H1 (cell line): Measurements from ENCODE around the gene CILP. TPM values are rescaled to one million over a fixed set of nuclear protein-coding genes. Genes with fewer than 3 reads are reported as not detected.

ENCODE experiments used
- CTCF ChIA-PET: fragments of 300-600 bp; sonication (Branson Sonifier 250); formaldehyde crosslinking; loops from one replicate; lab custom pipeline; 2021; ENCODE audit not compliant: partially characterized antibody; lab: Charles Lee
- POLR2A ChIA-PET: fragments of 300-600 bp; sonication (Branson Sonifier 250); formaldehyde crosslinking; loops from one replicate; lab custom pipeline; 2021; ENCODE audit warnings: inconsistent platforms; ENCODE audit not compliant: partially characterized antibody; lab: Charles Lee
- DNase-seq, 2 experiments: peaks; one replicate each; pipeline versions ENCODE4 v3.0.0 to v3.0.0-alpha.2; 2010 to 2022; ENCODE audit warnings: low spot score in 2 of 2, low read depth in 1 of 2, mixed read lengths in 1 of 2
- FAIRE-seq: peaks from 2 replicates; lab custom pipeline; 2011; peaks lifted over from hg19 to GRCh38; lab: Jason Lieb, UNC
- H2AFZ ChIP-seq: 2 replicates; pipeline ENCODE4 v1.8.1; 2012; ENCODE audit warnings: low read length, inconsistent platforms
- H2AK5ac ChIP-seq: 2 replicates; pipeline ENCODE4 v1.6.1; 2013; ENCODE audit warnings: low read depth, low read length
- H2BK120ac ChIP-seq: replicated peaks from 2 replicates; pipeline ENCODE3; 2013; ENCODE audit warnings: low read depth, low read length, inconsistent platforms
- H2BK12ac ChIP-seq: 2 replicates; pipeline ENCODE4 v1.6.1; 2013; ENCODE audit warnings: low read depth, low read length
- H2BK15ac ChIP-seq: 2 replicates; pipeline ENCODE4 v1.6.1; 2013; ENCODE audit warnings: low read length
- H2BK20ac ChIP-seq: 2 replicates; pipeline ENCODE4 v1.6.1; 2013; ENCODE audit warnings: low read length
- H2BK5ac ChIP-seq: 2 replicates; pipeline ENCODE4 v1.6.1; 2013; ENCODE audit warnings: low read depth, low read length
- H3K14ac ChIP-seq: 2 replicates; pipeline ENCODE4 v1.6.1; 2013; ENCODE audit warnings: inconsistent platforms; ENCODE audit not compliant: insufficient read length
- H3K18ac ChIP-seq: 2 replicates; pipeline ENCODE4 v1.6.1; 2013; ENCODE audit warnings: low read length; ENCODE audit errors: extremely low read depth
- H3K23ac ChIP-seq: 2 replicates; pipeline ENCODE4 v1.6.1; 2013; ENCODE audit warnings: inconsistent platforms; ENCODE audit not compliant: insufficient read length
- H3K23me2 ChIP-seq: 2 replicates; pipeline ENCODE4 v1.6.1; 2013; ENCODE audit warnings: low read depth, low read length
- H3K27ac ChIP-seq: 2 replicates; pipeline ENCODE4 v1.6.1; 2011; ENCODE audit warnings: low read depth, low read length, inconsistent platforms
- H3K27me3 ChIP-seq, 4 experiments: replicated peaks in 1 of 4; 1 replicate in 1 of 4; 2 replicates in 3 of 4; pipeline versions ENCODE4 v1.6.1 to v1.8.1; 2011 to 2013; ENCODE audit warnings: low read length in 3 of 4, mild to moderate bottlenecking in 3 of 4, inconsistent platforms in 2 of 4, mixed read lengths in 2 of 4, moderate library complexity in 1 of 4; ENCODE audit not compliant: control insufficient read depth in 3 of 4, insufficient read depth in 3 of 4; ENCODE audit errors: extremely low read depth in 1 of 4
- H3K36me3 ChIP-seq, 4 experiments: 2 replicates each; pipeline versions ENCODE4 v1.6.1 to v1.8.1; 2011 to 2013; ENCODE audit warnings: mild to moderate bottlenecking in 4 of 4, low read length in 3 of 4, moderate library complexity in 2 of 4, control low read depth in 1 of 4, inconsistent platforms in 1 of 4; ENCODE audit not compliant: insufficient read depth in 4 of 4, control insufficient read depth in 2 of 4
- H3K4ac ChIP-seq: replicated peaks from 2 replicates; pipeline ENCODE3; 2013; ENCODE audit warnings: low read length, low read depth, mixed read lengths, inconsistent platforms; ENCODE audit not compliant: insufficient read length
- H3K4me1 ChIP-seq, 4 experiments: replicated peaks in 1 of 4; 1 replicate in 1 of 4; 2 replicates in 3 of 4; pipeline versions ENCODE4 v1.6.1 to v1.8.1; 2011 to 2013; ENCODE audit warnings: low read length in 3 of 4, inconsistent platforms in 2 of 4, mixed read lengths in 1 of 4; ENCODE audit not compliant: insufficient read depth in 4 of 4, control insufficient read depth in 3 of 4
- H3K4me2 ChIP-seq, 2 experiments: 2 replicates each; pipeline versions ENCODE4 v1.6.1 to v1.8.1; 2011 to 2013; ENCODE audit warnings: low read depth in 2 of 2, low read length in 2 of 2, control low read depth in 1 of 2, inconsistent platforms in 1 of 2, mild to moderate bottlenecking in 1 of 2; ENCODE audit not compliant: insufficient read depth in 1 of 2
- H3K4me3 ChIP-seq, 4 experiments: fragments of 200-600, 300-600 bp in 1 of 4; sonication (generic), shearing (Covaris generic), sonication (Bioruptor Twin) in 1 of 4; 2 replicates each; pipeline versions ENCODE4 v1.5.1 to v1.8.1; 2011 to 2016; ENCODE audit warnings: low read length in 4 of 4, low read depth in 3 of 4, control low read depth in 2 of 4, inconsistent platforms in 2 of 4, mild to moderate bottlenecking in 2 of 4, mixed read lengths in 1 of 4, moderate library complexity in 1 of 4; ENCODE audit not compliant: insufficient read depth in 2 of 4; ENCODE audit errors: extremely low read depth in 1 of 4
- H3K56ac ChIP-seq: replicated peaks from 2 replicates; pipeline ENCODE3; 2013; ENCODE audit warnings: low read depth, mild to moderate bottlenecking, mixed read lengths, low read length, inconsistent platforms; ENCODE audit not compliant: insufficient read length
- H3K79me1 ChIP-seq: 2 replicates; pipeline ENCODE4 v1.6.1; 2013; ENCODE audit warnings: low read depth, low read length, control low read depth
- H3K79me2 ChIP-seq, 2 experiments: 2 replicates each; pipeline versions ENCODE4 v1.6.1 to v1.8.1; 2012 to 2013; ENCODE audit warnings: low read length in 2 of 2, mild to moderate bottlenecking in 2 of 2, inconsistent platforms in 1 of 2; ENCODE audit not compliant: insufficient read depth in 2 of 2, control insufficient read depth in 1 of 2
- H3K9ac ChIP-seq, 4 experiments: replicated peaks in 1 of 4; 1 replicate in 1 of 4; 2 replicates in 3 of 4; pipeline versions ENCODE4 v1.6.1 to v1.8.1; 2011 to 2013; ENCODE audit warnings: low read depth in 3 of 4, low read length in 3 of 4, control low read depth in 2 of 4, mild to moderate bottlenecking in 2 of 4, moderate library complexity in 2 of 4, inconsistent platforms in 1 of 4; ENCODE audit errors: extremely low read depth in 1 of 4
- H3K9me3 ChIP-seq, 2 experiments: 2 replicates each; pipeline versions ENCODE4 v1.6.1 to v1.8.1; 2012 to 2013; ENCODE audit warnings: mild to moderate bottlenecking in 2 of 2, moderate library complexity in 2 of 2, control low read depth in 1 of 2, inconsistent platforms in 1 of 2, low read depth in 1 of 2, low read length in 1 of 2, mixed read lengths in 1 of 2; ENCODE audit not compliant: insufficient read depth in 2 of 2
- H4K20me1 ChIP-seq, 2 experiments: replicated peaks in 1 of 2; 2 replicates each; pipeline versions ENCODE3 to v1.8.1; 2011 to 2013; ENCODE audit warnings: inconsistent platforms in 2 of 2, low read length in 2 of 2, mild to moderate bottlenecking in 1 of 2; ENCODE audit not compliant: insufficient read depth in 2 of 2, control insufficient read depth in 1 of 2
- H4K5ac ChIP-seq: 2 replicates; pipeline ENCODE4 v1.6.1; 2013; ENCODE audit warnings: low read length, low read depth, mixed read lengths, inconsistent platforms; ENCODE audit not compliant: insufficient read length
- H4K8ac ChIP-seq: 2 replicates; pipeline ENCODE4 v1.8.0; 2013; ENCODE audit warnings: mild to moderate bottlenecking, moderate library complexity, low read length, inconsistent platforms; ENCODE audit not compliant: insufficient read depth; ENCODE audit errors: extremely low read depth
- H4K91ac ChIP-seq: replicated peaks from 2 replicates; pipeline ENCODE3; 2013; ENCODE audit warnings: low read length, mixed read lengths, inconsistent platforms; ENCODE audit not compliant: insufficient read length
- BRCA1 ChIP-seq: IDR thresholded peaks from 2 replicates; pipeline ENCODE4 v1.6.1; 2012; ENCODE audit warnings: low read depth, low read length, improper control_type of control experiment
- CBX8 ChIP-seq: fragments of 300-800, 300-1000 bp; sonication (generic); IDR thresholded peaks from 2 replicates; pipeline ENCODE4 v1.7.1; 2016; ENCODE audit warnings: low read depth, low read length, borderline replicate concordance
- CEBPB ChIP-seq: IDR thresholded peaks from 2 replicates; pipeline ENCODE4 v1.6.1; 2012; ENCODE audit warnings: low read depth, low read length
- CTBP2 ChIP-seq: IDR thresholded peaks from 2 replicates; pipeline ENCODE4 v1.7.0; 2011; ENCODE audit warnings: borderline replicate concordance, mild to moderate bottlenecking, moderate library complexity, mixed read lengths, low read length; ENCODE audit not compliant: insufficient read depth, insufficient read length
- EP300 ChIP-seq, 2 experiments: IDR thresholded peaks; 1 replicate in 1 of 2; 2 replicates in 1 of 2; pipeline ENCODE4 v1.6.1; 2011 to 2012; ENCODE audit warnings: low read depth in 2 of 2, low read length in 2 of 2, mild to moderate bottlenecking in 2 of 2, borderline replicate concordance in 1 of 2, inconsistent platforms in 1 of 2, moderate library complexity in 1 of 2
- GABPA ChIP-seq: IDR thresholded peaks from 2 replicates; pipeline ENCODE4 v1.6.1; 2011; ENCODE audit warnings: mild to moderate bottlenecking, low read length, moderate library complexity, borderline replicate concordance; ENCODE audit not compliant: insufficient read depth
- JUND ChIP-seq: IDR thresholded peaks from 2 replicates; pipeline ENCODE4 v1.6.1; 2011; ENCODE audit warnings: mild to moderate bottlenecking, improper control_type of control experiment, low read length
- POLR2A ChIP-seq, 2 experiments: IDR thresholded peaks; 1 replicate in 1 of 2; 2 replicates in 1 of 2; pipeline ENCODE4 v1.6.1; 2011; ENCODE audit warnings: low read depth in 2 of 2, low read length in 2 of 2, mild to moderate bottlenecking in 2 of 2; ENCODE audit errors: control extremely low read depth in 1 of 2
- RFX5 ChIP-seq: IDR thresholded peaks from 2 replicates; pipeline ENCODE4 v1.6.1; 2011; ENCODE audit warnings: low read depth, low read length, improper control_type of control experiment, borderline replicate concordance
- RXRA ChIP-seq: IDR thresholded peaks from 2 replicates; pipeline ENCODE4 v1.6.1; 2011; ENCODE audit warnings: low read depth, mild to moderate bottlenecking, low read length, moderate library complexity; ENCODE audit not compliant: insufficient read depth
- SIN3A ChIP-seq, 2 experiments: IDR thresholded peaks in 1 of 2; conservative IDR thresholded peaks in 1 of 2; 2 replicates each; pipeline ENCODE4 v1.6.1; 2011 to 2012; ENCODE audit warnings: low read length in 2 of 2, improper control_type of control experiment in 1 of 2, low read depth in 1 of 2, mild to moderate bottlenecking in 1 of 2
- SRF ChIP-seq: IDR thresholded peaks from 2 replicates; pipeline ENCODE4 v1.6.1; 2011; ENCODE audit warnings: mild to moderate bottlenecking, low read depth, low read length, moderate library complexity
- YY1 ChIP-seq: IDR thresholded peaks from 2 replicates; pipeline ENCODE4 v1.6.1; 2011; ENCODE audit warnings: low read depth, mild to moderate bottlenecking, low read length
- WGBS, 2 experiments: shearing (Covaris generic) in 1 of 2; methylation state at CpG; one replicate each; pipeline versions ENCODE4 v1.1.6 to v1.1.7; 2013 to 2015; ENCODE audit warnings: low lambda C conversion rate in 2 of 2, mixed read lengths in 2 of 2, inconsistent platforms in 1 of 2, low coverage in 1 of 2, missing lambda C conversion rate in 1 of 2; ENCODE audit not compliant: insufficient replicate concordance in 2 of 2, insufficient coverage in 1 of 2, insufficient read length in 1 of 2; ENCODE audit errors: extremely low coverage in 1 of 2, missing lambda C conversion rate in 1 of 2; 5-methylcytosine and 5-hydroxymethylcytosine counted together
- polyA plus RNA-seq, 7 experiments: library from polyadenylated mRNA; depleted of rRNA in 3 of 7; stranded (reverse) in 5 of 7; unstranded in 2 of 7; fragments of >200 nt in 5 of 7; fragments of 200-250 nt in 2 of 7; gene quantifications; 1 replicate in 5 of 7; 2 replicates in 1 of 7; 4 replicates in 1 of 7; pipeline versions ENCODE4 v1.2.1 to v1.2.3, GENCODE V29; 2011 to 2013; ENCODE audit warnings: missing spikeins in 2 of 7, mixed read lengths in 2 of 7
- total RNA-seq: library from RNA; stranded (reverse); fragmentation: NEBNext Ultra II Directional; extraction: Animal tissue kit (Norgen Biotek cat#: 25700); gene quantifications from 2 replicates; pipeline ENCODE4 v1.2.1, GENCODE V29; 2021
- TF ChIP-seq, protein P1 (sequence below): IDR thresholded peaks from 2 replicates; pipeline ENCODE4 v1.6.1; 2012; ENCODE audit warnings: inconsistent platforms

CILP gene
- total and polyA plus RNA-seq, 2 of the 8 experiments (the other 6 are each of a cell fraction or from before 2014, with no cell fraction given): 0.02 TPM; not detected in 1

DNA sequence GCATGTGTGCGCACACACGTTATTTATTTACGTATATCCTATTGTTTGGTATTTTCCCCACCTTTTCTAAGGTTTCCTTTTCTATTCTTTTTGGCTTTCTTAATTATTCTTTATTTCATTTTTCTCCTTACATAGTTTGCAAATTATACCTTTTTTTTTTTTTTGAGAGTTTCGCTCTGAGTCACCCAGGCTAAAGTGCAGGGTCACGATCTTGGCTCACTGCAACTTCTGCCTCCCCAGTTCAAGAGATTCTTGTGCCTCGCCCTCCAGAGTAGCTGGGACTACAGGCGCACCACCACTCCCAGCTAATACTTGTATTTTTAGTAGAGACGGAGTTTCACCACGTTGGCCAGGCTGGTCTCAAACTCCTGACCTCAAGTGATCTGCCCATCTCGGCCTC, 20.0 kb upstream of the CILP start:
- FAIRE-seq: no peak
- no peak overlapping the region for H3K14ac ChIP-seq
- H3K9ac ChIP-seq: no peak overlapping the region
- no peaks in the 10 kb centered on the region for H3K27me3 ChIP-seq
- no peaks in the 10 kb centered on the region for H3K23me2 ChIP-seq
- H4K91ac ChIP-seq: no peak overlapping the region
- H2BK20ac ChIP-seq: no peak overlapping the region
- no peak for DNase-seq
- ChIA-PET POLR2A (no interaction called here), CTCF (interaction anchor here (1.3 to 2.6 kb wide), 3 partner anchors 14 to 41 kb away, joined by 3 to 5 read pairs (median 3); no protein-coding TSS in a partner anchor)
- H3K79me1 ChIP-seq: no peaks in the 10 kb centered on the region
- H4K20me1 ChIP-seq: no peaks in the 10 kb centered on the region
- H2BK120ac ChIP-seq: no peak overlapping the region
- no peak overlapping the region for H3K4ac ChIP-seq
- no peak overlapping the region for H3K4me2 ChIP-seq
- H3K9me3 ChIP-seq: no peaks in the 10 kb centered on the region
- no peaks in the 10 kb centered on the region for H3K79me2 ChIP-seq
- no peak overlapping the region for H2AK5ac ChIP-seq
- H3K18ac ChIP-seq: no peak overlapping the region
- H3K23ac ChIP-seq: no peak overlapping the region
- TF ChIP-seq SRF: no peak
- no peak for TF ChIP-seq RXRA
- no peak for TF ChIP-seq JUND
- TF ChIP-seq YY1: no peak
- TF ChIP-seq BRCA1: no peak
- no peak for TF ChIP-seq EP300 (IDR thresholded peaks at IDR 0.05; ENCODE audit: borderline replicate concordance in 1 of 2, low read depth in 2 of 2, low read length in 2 of 2)
- no peak for TF ChIP-seq CBX8
- TF ChIP-seq, protein P1, sequence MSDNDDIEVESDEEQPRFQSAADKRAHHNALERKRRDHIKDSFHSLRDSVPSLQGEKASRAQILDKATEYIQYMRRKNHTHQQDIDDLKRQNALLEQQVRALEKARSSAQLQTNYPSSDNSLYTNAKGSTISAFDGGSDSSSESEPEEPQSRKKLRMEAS: no peak
- TF ChIP-seq RFX5: no peak
- TF ChIP-seq GABPA: no peak
- no peak for TF ChIP-seq POLR2A (IDR thresholded peaks at IDR 0.05; ENCODE audit: control extremely low read depth in 1 of 2, low read depth in 2 of 2, low read length in 2 of 2)
- TF ChIP-seq SIN3A (conservative IDR thresholded peaks at IDR 0.05 in 1 of 2, IDR thresholded peaks at IDR 0.05 in 1 of 2; ENCODE audit: low read depth in 1 of 2, low read length in 2 of 2): no peak
- TF ChIP-seq CEBPB: no peak
- TF ChIP-seq CTBP2: no peak
- TF ChIP-seq, all 59 proteins: peak for 0
- H2BK12ac ChIP-seq: no peak overlapping the region
- no peak overlapping the region for H3K4me3 ChIP-seq
- H2BK15ac ChIP-seq: no peak overlapping the region
- H2AFZ ChIP-seq: no peak overlapping the region
- 93% methylated on average over 10 of the region's 10 CpGs; no CpG with 5 or more reads in 1 of the 2 experiments for WGBS, 2 experiments
- no peak overlapping the region for H2BK5ac ChIP-seq
- H3K27ac ChIP-seq: no peak overlapping the region
- no peaks in the 10 kb centered on the region for H3K36me3 ChIP-seq
- no peak overlapping the region for H3K56ac ChIP-seq
- H4K8ac ChIP-seq: no peak overlapping the region
- no peak overlapping the region for H4K5ac ChIP-seq
- H3K4me1 ChIP-seq: 0 out of 7 replicates have a peak, but pooled peaks cover 0 to under 1% (median 0%) of the 10 kb centered on the region in 4 experiments
